ENCODE measurements around the gene DOCK9.

The DOCK9 gene

DNA sequence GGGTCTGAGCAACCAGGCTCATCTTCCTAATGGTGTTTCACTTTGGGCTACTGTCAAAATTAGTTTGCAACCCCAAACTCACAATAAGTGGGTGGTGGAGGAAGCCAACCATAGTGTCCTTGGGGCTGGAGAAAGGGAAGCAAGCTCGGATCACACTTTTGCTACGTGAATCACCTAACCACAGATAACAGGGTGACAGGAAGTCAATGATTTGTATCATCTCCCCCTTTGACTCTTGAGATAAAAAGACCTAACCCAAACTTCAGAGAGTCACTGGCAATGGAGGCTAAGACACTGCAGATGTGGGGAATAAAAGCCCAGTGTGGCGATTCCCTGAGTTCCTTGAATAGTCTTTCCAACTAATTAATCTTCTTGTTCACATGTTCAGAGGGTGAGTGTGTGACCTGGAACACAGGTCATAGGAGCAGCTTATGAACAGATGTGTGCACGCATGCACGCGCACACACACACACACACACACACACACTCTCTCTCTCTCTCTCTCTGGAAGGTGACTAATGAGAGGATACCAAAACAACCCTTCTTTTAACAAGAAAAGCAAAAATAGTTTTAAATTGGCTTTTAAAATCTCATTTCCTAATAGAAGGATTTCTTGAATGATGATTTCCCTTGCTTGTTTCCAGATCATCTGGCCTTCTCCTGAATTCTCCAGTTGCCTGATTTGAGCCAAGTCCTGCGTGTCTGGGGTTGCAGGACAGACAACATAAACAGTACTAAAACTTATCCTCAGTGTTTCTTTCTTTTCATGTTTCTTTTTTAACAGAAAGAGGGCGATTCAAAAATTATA is 21.2 kb upstream of the DOCK9 start:
- no peak overlapping the region for H3K4me3 ChIP-seq (ENCODE audit: low read depth, low read length)
- DNase-seq (ENCODE audit: low read depth): peak; percentile 25
- TF ChIP-seq, protein P1, sequence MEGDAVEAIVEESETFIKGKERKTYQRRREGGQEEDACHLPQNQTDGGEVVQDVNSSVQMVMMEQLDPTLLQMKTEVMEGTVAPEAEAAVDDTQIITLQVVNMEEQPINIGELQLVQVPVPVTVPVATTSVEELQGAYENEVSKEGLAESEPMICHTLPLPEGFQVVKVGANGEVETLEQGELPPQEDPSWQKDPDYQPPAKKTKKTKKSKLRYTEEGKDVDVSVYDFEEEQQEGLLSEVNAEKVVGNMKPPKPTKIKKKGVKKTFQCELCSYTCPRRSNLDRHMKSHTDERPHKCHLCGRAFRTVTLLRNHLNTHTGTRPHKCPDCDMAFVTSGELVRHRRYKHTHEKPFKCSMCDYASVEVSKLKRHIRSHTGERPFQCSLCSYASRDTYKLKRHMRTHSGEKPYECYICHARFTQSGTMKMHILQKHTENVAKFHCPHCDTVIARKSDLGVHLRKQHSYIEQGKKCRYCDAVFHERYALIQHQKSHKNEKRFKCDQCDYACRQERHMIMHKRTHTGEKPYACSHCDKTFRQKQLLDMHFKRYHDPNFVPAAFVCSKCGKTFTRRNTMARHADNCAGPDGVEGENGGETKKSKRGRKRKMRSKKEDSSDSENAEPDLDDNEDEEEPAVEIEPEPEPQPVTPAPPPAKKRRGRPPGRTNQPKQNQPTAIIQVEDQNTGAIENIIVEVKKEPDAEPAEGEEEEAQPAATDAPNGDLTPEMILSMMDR (IDR thresholded peaks at IDR 0.05; ENCODE audit: low read depth, low read length, missing control alignments): no peak

DNA sequence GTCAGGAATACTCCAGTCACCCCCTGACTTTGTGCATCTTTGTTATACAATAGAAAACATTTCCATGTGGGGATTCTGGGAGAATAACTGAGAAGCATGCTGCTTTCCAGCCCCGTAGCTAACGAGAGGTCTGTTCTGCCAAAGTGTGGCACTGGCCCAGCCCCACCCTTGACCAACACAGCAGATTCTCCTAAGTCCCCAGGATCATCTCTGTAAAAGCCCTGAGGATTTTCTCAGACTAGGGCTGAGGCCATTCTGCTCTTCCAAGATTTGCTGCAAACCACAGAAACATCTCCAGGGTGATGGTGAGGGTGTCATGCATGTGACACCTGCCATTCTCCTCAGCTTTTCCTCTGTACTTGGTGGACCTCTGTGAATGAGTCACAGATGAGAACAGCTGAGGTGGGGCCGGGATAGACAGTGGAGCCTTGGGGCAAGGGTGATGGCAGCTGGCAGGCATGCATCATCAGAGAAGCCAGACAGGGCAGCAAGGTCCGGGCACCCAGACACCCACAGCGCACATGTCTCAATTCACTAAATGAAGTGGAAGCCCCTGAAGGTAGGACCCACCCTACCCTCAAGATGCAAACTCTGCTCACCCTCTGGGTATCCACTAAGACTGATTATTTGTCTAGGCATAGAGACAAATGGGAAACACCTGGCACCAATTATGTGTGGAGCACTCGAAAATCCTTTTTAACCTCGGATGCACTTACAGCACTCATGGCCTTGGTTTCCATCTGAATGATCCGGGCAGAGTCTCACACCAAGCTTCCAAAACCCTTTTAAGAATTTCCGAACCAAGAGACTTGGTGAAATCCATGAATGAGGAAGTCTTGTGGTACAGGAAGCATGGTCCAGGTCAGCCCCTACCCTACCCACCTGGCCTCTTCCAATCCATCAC is 20.1 kb upstream of the DOCK9 start:
- no peak overlapping the region for H3K4me3 ChIP-seq (ENCODE audit: low read depth, low read length)
- no peak for DNase-seq (ENCODE audit: low read depth)
- TF ChIP-seq, protein P1 (IDR thresholded peaks at IDR 0.05; ENCODE audit: low read depth, low read length, missing control alignments): no peak

DNA sequence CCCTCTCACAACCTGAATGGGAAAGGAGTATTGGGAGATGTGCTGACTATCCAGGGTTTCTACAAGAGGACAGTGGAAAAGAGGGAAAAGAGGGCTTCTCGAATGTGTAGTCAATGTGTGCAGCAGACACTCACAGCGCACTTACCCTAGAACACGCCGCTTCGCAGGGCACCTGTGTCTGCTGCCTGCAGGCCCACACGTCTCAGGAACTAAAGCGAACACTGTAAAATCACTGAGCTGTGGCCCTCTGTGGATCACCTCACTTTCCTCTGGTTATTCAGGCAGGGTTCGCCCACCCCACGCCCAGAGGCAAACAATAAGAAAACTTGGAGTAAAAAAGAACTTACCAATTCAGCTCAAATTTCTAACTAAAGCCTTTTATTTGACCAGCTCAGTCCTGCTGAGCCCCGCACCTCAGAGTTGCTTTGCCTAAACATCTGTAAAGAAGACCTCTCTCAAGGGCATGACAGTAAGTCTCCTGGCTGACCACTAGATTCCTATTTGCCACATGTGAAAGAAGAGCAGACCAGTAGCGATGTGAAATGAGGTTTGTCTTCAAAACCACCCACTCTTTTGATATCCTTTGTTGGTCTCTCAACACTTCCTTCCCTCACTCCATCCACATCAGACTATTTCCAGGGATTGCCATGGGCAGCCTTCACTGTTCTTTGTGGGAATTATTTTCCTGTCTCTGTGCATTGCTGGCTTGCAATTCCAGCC is 19.3 kb upstream of the DOCK9 start:
- H3K4me3 ChIP-seq (ENCODE audit: low read depth, low read length): no peak overlapping the region
- DNase-seq (ENCODE audit: low read depth): no peak
- TF ChIP-seq, protein P1 (IDR thresholded peaks at IDR 0.05; ENCODE audit: low read depth, low read length, missing control alignments): no peak

DNA sequence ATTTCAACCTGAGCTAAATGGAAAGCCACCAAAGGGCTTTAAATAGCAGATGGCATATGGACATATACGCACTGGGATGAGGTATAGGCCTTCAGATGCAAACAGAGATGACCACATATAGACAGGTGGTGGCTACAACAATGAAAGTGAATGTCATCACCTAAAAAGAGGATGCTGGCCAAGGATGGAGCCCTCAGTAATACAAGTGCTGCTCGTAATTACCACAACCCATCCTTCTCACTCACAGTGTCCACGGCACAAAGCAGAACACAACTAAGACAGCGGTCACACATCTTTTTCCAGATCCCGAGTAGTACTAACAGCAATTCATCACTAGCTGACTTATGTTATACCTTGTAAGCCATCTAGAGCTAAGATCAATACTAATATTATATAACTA is 18.2 kb upstream of the DOCK9 start:
- no peak overlapping the region for H3K4me3 ChIP-seq (ENCODE audit: low read depth, low read length)
- TF ChIP-seq, protein P1 (IDR thresholded peaks at IDR 0.05; ENCODE audit: low read depth, low read length, missing control alignments): no peak
- no peak for DNase-seq (ENCODE audit: low read depth)

DNA sequence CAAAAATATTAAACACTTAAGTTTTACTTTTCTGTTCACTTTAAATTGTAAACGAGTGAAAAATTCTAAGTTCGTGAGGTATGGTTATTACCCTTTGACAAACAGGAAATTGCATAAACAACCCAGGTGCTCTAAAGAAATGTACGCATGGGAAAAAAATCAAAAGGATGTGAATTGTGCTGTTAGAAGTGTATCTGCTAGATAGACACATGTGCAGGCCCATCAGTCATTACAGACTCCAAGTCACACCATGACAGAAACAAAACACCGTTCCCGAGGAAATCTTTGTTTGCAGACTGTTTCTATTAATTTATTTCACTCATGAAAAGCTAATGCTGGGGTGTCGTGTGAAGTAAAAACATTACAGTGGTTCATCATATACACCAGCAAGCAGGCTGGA is 17.0 kb upstream of the DOCK9 start:
- TF ChIP-seq, protein P1 (IDR thresholded peaks at IDR 0.05; ENCODE audit: low read depth, low read length, missing control alignments): no peak
- H3K4me3 ChIP-seq (ENCODE audit: low read depth, low read length): no peak overlapping the region
- DNase-seq (ENCODE audit: low read depth): no peak

DNA sequence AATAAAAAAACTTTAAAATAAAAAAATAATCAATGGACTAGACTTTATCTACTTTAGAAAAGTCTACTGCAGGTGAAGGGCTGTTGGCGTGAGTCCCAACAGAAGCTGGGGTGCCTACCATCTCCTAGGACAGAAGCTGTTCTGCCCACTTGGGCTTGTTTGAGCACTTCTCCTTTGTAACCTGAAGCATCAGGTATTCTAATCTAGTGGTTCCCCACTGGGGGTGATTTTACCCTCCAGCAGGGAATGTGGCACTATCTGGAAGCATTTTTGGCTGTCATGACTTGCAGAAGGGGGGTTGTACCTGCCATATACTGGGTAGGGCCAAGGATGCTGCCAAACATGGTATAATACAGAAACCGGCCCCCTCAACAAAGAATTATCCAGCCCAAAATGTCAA is 16.2 kb upstream of the DOCK9 start:
- H3K4me3 ChIP-seq (ENCODE audit: low read depth, low read length): no peak overlapping the region
- DNase-seq (ENCODE audit: low read depth): no peak
- TF ChIP-seq, protein P1 (IDR thresholded peaks at IDR 0.05; ENCODE audit: low read depth, low read length, missing control alignments): no peak
